ENCODE results near the gene SHC3. TPM values are rescaled to one million over a fixed set of nuclear protein-coding genes. Genes with fewer than 3 reads are reported as not detected.

The SHC3 gene
- total RNA-seq, 2 donors from 2014 or later: 5.7 to 6.9 TPM

DNA sequence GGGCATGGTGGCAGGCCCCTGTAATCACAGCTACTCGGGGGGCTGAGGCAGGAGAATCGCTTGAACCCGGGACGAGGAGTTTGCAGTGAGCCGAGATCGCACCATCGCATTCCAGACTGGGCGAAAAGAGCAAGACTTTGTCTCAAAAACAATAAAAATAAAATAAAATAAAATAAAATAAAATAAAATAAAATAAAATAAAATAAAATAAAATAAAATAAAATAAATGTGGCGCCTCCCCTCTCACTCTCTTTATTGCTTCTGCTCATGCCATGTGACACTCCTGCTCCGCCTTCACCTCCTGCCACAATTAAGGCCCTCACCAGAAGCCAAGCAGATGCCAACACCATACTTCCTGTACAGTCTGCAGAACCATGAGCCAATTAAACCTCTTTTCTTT lies 3.8 kb upstream of the SHC3 start:
- H3K4me1 ChIP-seq: peaks cover 23% of the 10 kb centered on the region
- no peak overlapping the region for H3K4me3 ChIP-seq
- H3K27me3 ChIP-seq: no peaks in the 10 kb centered on the region
- H3K36me3 ChIP-seq (replicated peaks in 1 of 2; ENCODE audit: insufficient read depth in 1 of 2, low read depth in 2 of 2): no peaks in the 10 kb centered on the region
- H3K9me3 ChIP-seq: no peaks in the 10 kb centered on the region
- WGBS, 2 donors: 91 to 94% methylated on average over 10 of the region's 10 CpGs
- no peak for TF ChIP-seq POLR2A (IDR thresholded peaks at IDR 0.05)
- TF ChIP-seq, protein P1, sequence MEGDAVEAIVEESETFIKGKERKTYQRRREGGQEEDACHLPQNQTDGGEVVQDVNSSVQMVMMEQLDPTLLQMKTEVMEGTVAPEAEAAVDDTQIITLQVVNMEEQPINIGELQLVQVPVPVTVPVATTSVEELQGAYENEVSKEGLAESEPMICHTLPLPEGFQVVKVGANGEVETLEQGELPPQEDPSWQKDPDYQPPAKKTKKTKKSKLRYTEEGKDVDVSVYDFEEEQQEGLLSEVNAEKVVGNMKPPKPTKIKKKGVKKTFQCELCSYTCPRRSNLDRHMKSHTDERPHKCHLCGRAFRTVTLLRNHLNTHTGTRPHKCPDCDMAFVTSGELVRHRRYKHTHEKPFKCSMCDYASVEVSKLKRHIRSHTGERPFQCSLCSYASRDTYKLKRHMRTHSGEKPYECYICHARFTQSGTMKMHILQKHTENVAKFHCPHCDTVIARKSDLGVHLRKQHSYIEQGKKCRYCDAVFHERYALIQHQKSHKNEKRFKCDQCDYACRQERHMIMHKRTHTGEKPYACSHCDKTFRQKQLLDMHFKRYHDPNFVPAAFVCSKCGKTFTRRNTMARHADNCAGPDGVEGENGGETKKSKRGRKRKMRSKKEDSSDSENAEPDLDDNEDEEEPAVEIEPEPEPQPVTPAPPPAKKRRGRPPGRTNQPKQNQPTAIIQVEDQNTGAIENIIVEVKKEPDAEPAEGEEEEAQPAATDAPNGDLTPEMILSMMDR (IDR thresholded peaks at IDR 0.05): no peak
- DNase-seq (no peak), ATAC-seq (no peak)
- H3K27ac ChIP-seq: no peak overlapping the region
- intact Hi-C loops (cut with DNase I): no loop called here

DNA sequence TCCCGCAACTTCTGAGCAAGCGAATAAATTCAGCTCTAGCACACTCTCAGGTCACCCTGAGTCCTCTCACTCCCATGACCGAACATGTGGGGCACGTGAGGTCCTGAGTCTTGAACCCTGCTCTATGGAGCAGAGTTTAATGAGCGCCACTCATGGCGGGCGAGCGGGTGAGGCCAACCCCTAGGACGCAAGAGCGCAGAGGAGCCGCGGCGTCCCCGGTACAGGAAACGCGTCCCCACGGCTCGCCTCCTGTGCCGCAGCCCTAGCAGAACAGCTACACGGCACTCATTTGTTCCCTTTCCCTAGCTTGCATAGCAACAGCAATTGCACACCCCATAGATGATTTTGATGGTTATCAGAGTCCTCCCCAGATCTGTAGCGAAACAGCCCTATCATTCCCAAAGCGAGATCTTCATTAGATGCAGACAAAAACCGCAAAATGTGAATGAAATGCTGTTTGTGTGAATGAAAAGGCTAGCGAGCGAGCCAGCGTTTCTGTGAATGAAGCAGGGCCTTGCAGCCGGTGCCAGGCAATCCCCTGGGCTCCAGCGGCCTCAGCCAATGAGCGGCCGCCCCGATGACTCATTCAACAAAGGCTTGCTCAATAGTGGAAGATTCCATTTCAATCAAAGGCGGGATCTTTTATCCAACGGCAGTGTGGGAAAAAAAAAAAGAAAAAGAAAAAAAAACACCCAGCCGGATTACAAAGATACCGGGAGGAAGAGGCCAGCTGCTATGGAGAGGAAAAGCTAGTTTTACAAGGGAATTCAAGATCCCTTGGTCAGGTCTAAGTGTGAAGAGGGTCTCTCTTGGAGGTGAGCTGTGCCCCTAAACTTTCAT lies 1.5 kb upstream of the SHC3 start:
- ATAC-seq (peak; percentile 95), DNase-seq (peak; percentile 92 to 97 (median 95))
- WGBS, 2 donors: 0 to 2% methylated on average over 27 to 35 of the region's 35 CpGs
- Histone ChIP-seq H3K36me3 (replicated peaks in 1 of 2; ENCODE audit: insufficient read depth in 1 of 2, low read depth in 2 of 2) (no peaks in the 10 kb centered on the region), H3K27me3 (no peaks in the 10 kb centered on the region), H3K4me1 (peaks cover 25% of the 10 kb centered on the region), H3K4me3 (no peak overlapping the region), H3K27ac (peak overlapping the region; percentile 85 to 95 (median 90)), H3K9me3 (no peaks in the 10 kb centered on the region)
- intact Hi-C loops (cut with DNase I): no loop called here
- TF ChIP-seq, protein P1 (IDR thresholded peaks at IDR 0.05): peak in 1 of 7 experiments; percentile 2
- TF ChIP-seq POLR2A (IDR thresholded peaks at IDR 0.05): peak; percentile 84 to 86 (median 84)

DNA sequence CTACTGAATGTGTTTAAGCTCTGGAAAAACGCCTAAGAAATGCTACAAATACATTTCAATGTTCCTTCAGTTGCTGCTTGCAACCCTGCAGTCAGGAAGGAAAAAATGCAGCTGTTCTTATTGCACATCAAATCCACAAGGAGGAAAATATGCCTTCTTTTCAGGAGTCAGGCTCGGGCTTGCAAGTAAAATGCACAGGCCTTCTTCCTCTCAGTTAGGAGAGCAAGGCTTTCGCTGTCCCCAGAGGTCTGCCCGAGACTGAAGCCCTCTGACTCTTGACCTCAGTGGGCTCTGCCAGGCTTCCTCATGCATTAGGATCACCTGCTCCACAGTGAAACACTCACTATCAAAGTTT lies 899 bp upstream of the SHC3 start:
- peak overlapping the region; percentile 85 to 95 (median 90) for H3K27ac ChIP-seq
- no peaks in the 10 kb centered on the region for H3K27me3 ChIP-seq
- no peak overlapping the region for H3K4me3 ChIP-seq
- H3K9me3 ChIP-seq: no peaks in the 10 kb centered on the region
- DNase-seq (no peak), ATAC-seq (no peak)
- TF ChIP-seq, protein P1 (IDR thresholded peaks at IDR 0.05): no peak
- no peak for TF ChIP-seq POLR2A (IDR thresholded peaks at IDR 0.05)
- no peaks in the 10 kb centered on the region for H3K36me3 ChIP-seq (replicated peaks in 1 of 2; ENCODE audit: insufficient read depth in 1 of 2, low read depth in 2 of 2)
- intact Hi-C loops (cut with DNase I): no loop called here
- H3K4me1 ChIP-seq: peaks cover 25% of the 10 kb centered on the region
- WGBS, 2 donors: 29% methylated on average over 4 of the region's 4 CpGs

DNA sequence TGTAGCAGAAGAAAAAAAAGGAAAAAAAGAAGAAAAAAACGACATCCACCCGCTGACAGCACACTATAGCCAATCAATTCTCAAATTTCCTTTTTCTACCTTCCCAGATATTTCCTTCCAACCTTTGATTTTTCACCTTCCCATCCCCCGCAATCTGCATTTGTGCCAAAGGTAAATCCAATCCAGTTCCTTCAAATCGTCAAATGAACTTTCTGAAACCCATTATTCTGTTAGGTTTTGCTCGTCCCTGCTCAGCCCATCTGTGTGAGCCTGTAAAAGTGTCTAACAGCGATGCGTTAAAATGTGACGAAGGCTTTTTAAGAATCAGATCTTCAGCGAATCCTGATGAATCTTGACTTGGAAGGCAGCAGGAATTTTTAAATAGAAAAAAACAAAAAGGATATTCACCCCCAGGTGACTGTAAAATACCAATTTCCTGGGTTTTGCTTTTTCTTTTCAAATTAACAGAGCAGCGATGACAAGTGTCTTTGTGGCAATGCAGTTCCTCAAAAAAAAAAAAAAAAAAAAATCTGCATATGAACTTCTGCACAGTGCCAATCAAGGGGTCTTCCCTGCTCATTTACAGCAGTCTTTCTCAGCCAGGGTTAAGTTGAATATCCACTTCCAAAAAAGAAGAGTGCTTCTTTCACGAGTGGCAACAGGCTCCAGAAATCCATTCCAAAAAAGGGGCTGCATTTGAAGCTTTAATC lies 367 bp upstream of the SHC3 start:
- no peak overlapping the region for H3K4me3 ChIP-seq
- no peaks in the 10 kb centered on the region for H3K9me3 ChIP-seq
- DNase-seq (no peak), ATAC-seq (no peak)
- H3K4me1 ChIP-seq: peaks cover 25% of the 10 kb centered on the region
- no peaks in the 10 kb centered on the region for H3K27me3 ChIP-seq
- TF ChIP-seq POLR2A (IDR thresholded peaks at IDR 0.05): no peak
- TF ChIP-seq, protein P1 (IDR thresholded peaks at IDR 0.05): no peak
- peak overlapping the region; percentile 85 to 95 (median 90) for H3K27ac ChIP-seq
- WGBS, 2 donors: 63 to 73% methylated on average over 11 of the region's 11 CpGs
- intact Hi-C loops (cut with DNase I): no loop called here
- no peaks in the 10 kb centered on the region for H3K36me3 ChIP-seq (replicated peaks in 1 of 2; ENCODE audit: insufficient read depth in 1 of 2, low read depth in 2 of 2)

Measured in body of pancreas (tissue), 4 donors.